ENCODE data around the gene BACH2.

- TF ChIP-seq RAD21 (IDR thresholded peaks at IDR 0.05; ENCODE audit: low read length), result no peak
- no peak for TF ChIP-seq CTCF (conservative IDR thresholded peaks at IDR 0.05; ENCODE audit: low read depth, low read length)
- no peak for TF ChIP-seq POLR2A (IDR thresholded peaks at IDR 0.05; ENCODE audit: low read depth, low read length)
These were observed 280.8 kb downstream of the BACH2 start for GRCh38 chr6:90015883-90016282.
